Muscle layer of duodenum (tissue), 2 donors: ENCODE results near the gene NHLRC4.
"Not testable (repeated sequence)": the region's sequence is repeated elsewhere in the genome, so short reads cannot be mapped to it uniquely, and the experiment has no call there.

Experiments
- H3K27ac ChIP-seq: one replicate; pipeline ENCODE4 v1.7.0; 2013; ENCODE audit warnings: mild to moderate bottlenecking, low read length
- H3K27me3 ChIP-seq: one replicate; pipeline ENCODE4 v1.7.0; 2013; ENCODE audit warnings: low read depth, mild to moderate bottlenecking, control low read depth, low read length
- H3K36me3 ChIP-seq, 2 donors: one replicate each; pipeline ENCODE4 v1.7.0; 2013; ENCODE audit warnings: low read length in 2 of 2, control low read depth in 1 of 2, mild to moderate bottlenecking in 1 of 2; ENCODE audit not compliant: insufficient read depth in 2 of 2, control insufficient read depth in 1 of 2
- H3K4me1 ChIP-seq, 2 donors: one replicate each; pipeline ENCODE4 v1.7.0; 2013; ENCODE audit warnings: low read length in 2 of 2, mild to moderate bottlenecking in 2 of 2, control low read depth in 1 of 2, moderate library complexity in 1 of 2; ENCODE audit not compliant: insufficient read depth in 2 of 2, control insufficient read depth in 1 of 2
- H3K4me3 ChIP-seq, 2 donors: one replicate each; pipeline ENCODE4 v1.7.0; 2013; ENCODE audit warnings: low read length in 2 of 2, low read depth in 1 of 2, mild to moderate bottlenecking in 1 of 2
- H3K9me3 ChIP-seq, 2 donors: one replicate each; pipeline ENCODE4 v1.7.0; 2013; ENCODE audit warnings: low read length in 2 of 2, control low read depth in 1 of 2, mild to moderate bottlenecking in 1 of 2; ENCODE audit not compliant: control insufficient read depth in 1 of 2
- donor health status: healthy.

NHLRC4 gene

GRCh38 chr16:591892-592517 lies 25.2 kb downstream of the NHLRC4 start:
- Histone ChIP-seq H3K4me3 (no peak overlapping the region), H3K36me3 (no peaks in the 10 kb centered on the region), H3K4me1 (peaks cover 18 to 32% of the 10 kb centered on the region in 2 donors), H3K27me3 (no peaks in the 10 kb centered on the region), H3K27ac (peak overlapping the region; percentile 89), H3K9me3 (no peaks in the 10 kb centered on the region)

- H3K4me3 ChIP-seq = no peak overlapping the region
- no peaks in the 10 kb centered on the region for H3K9me3 ChIP-seq
- peak overlapping the region; percentile 89 for H3K27ac ChIP-seq
- peaks cover 15 to 25% of the 10 kb centered on the region in 2 donors for H3K4me1 ChIP-seq
- H3K36me3 ChIP-seq = no peaks in the 10 kb centered on the region
- no peaks in the 10 kb centered on the region for H3K27me3 ChIP-seq
Observed at GRCh38 chr16:592518-593306, 25.9 kb downstream of the NHLRC4 start.

- peak overlapping the region; percentile 89 for H3K27ac ChIP-seq
- peaks cover 15 to 18% of the 10 kb centered on the region in 2 donors for H3K4me1 ChIP-seq
- H3K4me3 ChIP-seq = no peak overlapping the region
- no peaks in the 10 kb centered on the region for H3K9me3 ChIP-seq
- no peaks in the 10 kb centered on the region for H3K27me3 ChIP-seq
- no peaks in the 10 kb centered on the region for H3K36me3 ChIP-seq
Observed at GRCh38 chr16:593406-593805, 26.6 kb downstream of the NHLRC4 start.

GRCh38 chr16:593807-594206 lies 27.0 kb downstream of the NHLRC4 start:
- peaks cover 15 to 17% of the 10 kb centered on the region in 2 donors for H3K4me1 ChIP-seq
- peak overlapping the region; percentile 89 for H3K27ac ChIP-seq
- H3K4me3 ChIP-seq = no peak overlapping the region
- peaks cover 0 to under 1% of the 10 kb centered on the region in 2 donors for H3K36me3 ChIP-seq
- H3K27me3 ChIP-seq = no peaks in the 10 kb centered on the region
- no peaks in the 10 kb centered on the region for H3K9me3 ChIP-seq

GRCh38 chr16:595094-595528 lies 28.3 kb downstream of the NHLRC4 start:
- Histone ChIP-seq H3K4me1 (peaks cover 15 to 17% of the 10 kb centered on the region in 2 donors), H3K27me3 (no peaks in the 10 kb centered on the region), H3K27ac (no peak overlapping the region), H3K9me3 (no peaks in the 10 kb centered on the region), H3K36me3 (peaks cover 0 to 11% of the 10 kb centered on the region in 2 donors), H3K4me3 (no peak overlapping the region)

- peaks cover 0 to 11% of the 10 kb centered on the region in 2 donors for H3K36me3 ChIP-seq
- H3K9me3 ChIP-seq = no peaks in the 10 kb centered on the region
- no peak overlapping the region for H3K4me3 ChIP-seq
- no peak overlapping the region for H3K27ac ChIP-seq
- no peaks in the 10 kb centered on the region for H3K27me3 ChIP-seq
- peaks cover 9 to 10% of the 10 kb centered on the region in 2 donors for H3K4me1 ChIP-seq
Observed at GRCh38 chr16:595942-596735, 29.3 kb downstream of the NHLRC4 start.

- peaks cover 7 to 8% of the 10 kb centered on the region in 2 donors for H3K4me1 ChIP-seq
- no peaks in the 10 kb centered on the region for H3K27me3 ChIP-seq
- no peak overlapping the region for H3K27ac ChIP-seq
- H3K9me3 ChIP-seq = no peaks in the 10 kb centered on the region
- H3K36me3 ChIP-seq = peaks cover 0 to 11% of the 10 kb centered on the region in 2 donors
- no peak overlapping the region for H3K4me3 ChIP-seq
Observed at GRCh38 chr16:596736-597060, 29.9 kb downstream of the NHLRC4 start.

GRCh38 chr16:597655-598054 lies 30.9 kb downstream of the NHLRC4 start:
- H3K36me3 ChIP-seq = peaks cover 0 to 11% of the 10 kb centered on the region in 2 donors
- H3K9me3 ChIP-seq, H3K27me3 ChIP-seq, H3K4me3 ChIP-seq, H3K27ac ChIP-seq, H3K4me1 ChIP-seq: not testable (repeated sequence)

GRCh38 chr16:598823-599739 lies 32.3 kb downstream of the NHLRC4 start:
- Histone ChIP-seq H3K9me3 (no peaks in the 10 kb centered on the region), H3K27ac (no peak overlapping the region), H3K4me1 (no peaks in the 10 kb centered on the region), H3K36me3 (peaks cover 0 to 11% of the 10 kb centered on the region in 2 donors), H3K4me3 (no peak overlapping the region), H3K27me3 (no peaks in the 10 kb centered on the region)

GRCh38 chr16:600781-601180 lies 34.0 kb downstream of the NHLRC4 start:
- Histone ChIP-seq H3K4me1 (no peaks in the 10 kb centered on the region), H3K36me3 (peaks cover 0 to 11% of the 10 kb centered on the region in 2 donors), H3K27ac (no peak overlapping the region), H3K27me3 (no peaks in the 10 kb centered on the region), H3K9me3 (peaks cover 0 to 6% of the 10 kb centered on the region in 2 donors), H3K4me3 (no peak overlapping the region)
